K562 (cell line): ENCODE measurements around the gene HMCN1. TPM values are rescaled to one million over a fixed set of nuclear protein-coding genes. Genes with fewer than 3 reads are reported as not detected.
A peak's percentile ranks its signal among the peaks of the same experiment; 100 is the strongest.

ENCODE experiments used
- CREB1 ChIP-seq, 2 experiments: sonication (generic) in 1 of 2; formaldehyde crosslinking in 1 of 2; IDR thresholded peaks; 2 replicates each; pipeline versions ENCODE4 v1.6.1 to v1.8.0; 2012 to 2022; ENCODE audit warnings: inconsistent platforms in 1 of 2, mild to moderate bottlenecking in 1 of 2, missing genetic modification reagents in 1 of 2, moderate library complexity in 1 of 2
- ETV6 ChIP-seq, 3 experiments: fragments of 150-350 bp in 1 of 3; sonication (generic) in 1 of 3; formaldehyde crosslinking in 1 of 3; IDR thresholded peaks; 2 replicates each; pipeline versions ENCODE4 v1.6.1 to v1.8.0; 2014 to 2022; ENCODE audit warnings: borderline replicate concordance in 2 of 3, low read depth in 2 of 3, antibody characterized with exemption in 1 of 3, low read length in 1 of 3, mild to moderate bottlenecking in 1 of 3, missing genetic modification reagents in 1 of 3
- GATA2 ChIP-seq: sonication (generic); formaldehyde crosslinking; IDR thresholded peaks from 2 replicates; pipeline ENCODE4 v1.4.0; 2020; ENCODE audit warnings: mild to moderate bottlenecking, missing genetic modification reagents
- KHSRP ChIP-seq: fragments of 450-650 bp; IDR thresholded peaks from 2 replicates; pipeline ENCODE4 v1.6.1; 2017
- KLF1 ChIP-seq: fragments of 450-650 bp; IDR thresholded peaks from 2 replicates; pipeline ENCODE4 v1.6.1; 2016; ENCODE audit warnings: missing genetic modification characterization, missing compliant biosample characterization
- MAZ ChIP-seq, 2 experiments: fragments of 450-650 bp in 1 of 2; sonication (generic) in 1 of 2; formaldehyde crosslinking; IDR thresholded peaks in 1 of 2; conservative IDR thresholded peaks in 1 of 2; 2 replicates each; pipeline versions ENCODE4 v1.4.0 to v1.5.0; 2020; ENCODE audit warnings: mild to moderate bottlenecking in 1 of 2, missing genetic modification reagents in 1 of 2
- NR2C2 ChIP-seq, 2 experiments: fragments of 200-800 bp in 1 of 2; sonication (Bioruptor generic) in 1 of 2; sonication (generic) in 1 of 2; formaldehyde crosslinking in 1 of 2; IDR thresholded peaks; 2 replicates each; pipeline versions ENCODE4 v1.6.1 to v1.8.0; 2016 to 2022; ENCODE audit warnings: mild to moderate bottlenecking in 1 of 2, missing compliant biosample characterization in 1 of 2, missing genetic modification characterization in 1 of 2, missing genetic modification reagents in 1 of 2
- PML ChIP-seq: IDR thresholded peaks from 2 replicates; pipeline ENCODE4 v1.6.1; 2012; ENCODE audit warnings: low read length, inconsistent platforms
- RBM34 ChIP-seq: fragments of 200-400 bp; formaldehyde crosslinking; IDR thresholded peaks from 2 replicates; pipeline ENCODE4 v1.6.1; 2018; ENCODE audit warnings: low read length, borderline replicate concordance; ENCODE audit not compliant: insufficient read depth
- SMARCE1 ChIP-seq: fragments of 450-650 bp; IDR thresholded peaks from 2 replicates; pipeline ENCODE4 v1.7.1; 2016; ENCODE audit warnings: mild to moderate bottlenecking
- SNIP1 ChIP-seq: fragments of 450-650 bp; IDR thresholded peaks from 2 replicates; pipeline ENCODE4 v1.7.1; 2017; ENCODE audit warnings: low read depth, mild to moderate bottlenecking
- ZNF175 ChIP-seq: fragments of 200-800 bp; sonication (Bioruptor generic); IDR thresholded peaks from 2 replicates; pipeline ENCODE4 v1.6.1; 2016; ENCODE audit warnings: low read depth, mild to moderate bottlenecking, missing genetic modification characterization, missing compliant biosample characterization
- ZNF583 ChIP-seq: fragments of 250-450 bp; sonication (Bioruptor Pico); IDR thresholded peaks from 2 replicates; pipeline ENCODE4 v1.4.0; 2020
- polyA plus RNA-seq, 8 experiments: library from polyadenylated mRNA; depleted of rRNA in 4 of 8; stranded (reverse) in 5 of 8; unstranded in 3 of 8; fragments of >200 nt; fragmentation: Nextera tagmentation in 2 of 8; fragmentation: Illumina TruSeq in 1 of 8; extraction: Ambion mirVana in 2 of 8; extraction: Trizol in 1 of 8; gene quantifications; 2 replicates each; pipeline versions ENCODE4 v1.2.1 to v1.2.3, GENCODE V29; 2011 to 2014; ENCODE audit warnings: inconsistent platforms in 1 of 8, missing spikeins in 1 of 8
- total RNA-seq, 7 experiments: library from RNA; depleted of rRNA in 6 of 7; stranded (reverse); fragments of >200 nt in 6 of 7; fragmentation: Illumina TruSeq in 2 of 7; extraction: Trizol in 2 of 7; gene quantifications; 2 replicates each; pipeline versions ENCODE4 v1.2.1 to v1.2.3, GENCODE V29; 2011 to 2021; ENCODE audit warnings: low replicate concordance in 1 of 7
- TF ChIP-seq, protein P1 (sequence below): fragments of 200-800 bp; sonication (Bioruptor generic); IDR thresholded peaks from 2 replicates; pipeline ENCODE4 v1.6.1; 2016; ENCODE audit warnings: missing genetic modification characterization, missing compliant biosample characterization
- TF ChIP-seq, protein P2 (sequence below), 2 experiments: fragments of 250-450 bp in 1 of 2; fragments of 450-650 bp in 1 of 2; sonication (Bioruptor Pico) in 1 of 2; IDR thresholded peaks; 2 replicates each; pipeline versions ENCODE4 v1.6.1 to v1.8.0; 2016 to 2021; ENCODE audit warnings: mild to moderate bottlenecking in 2 of 2, moderate library complexity in 2 of 2, missing compliant biosample characterization in 1 of 2, missing genetic modification characterization in 1 of 2
- TF ChIP-seq, protein P3 (sequence below), 2 experiments: fragments of 450-650 bp; conservative IDR thresholded peaks; 2 replicates each; pipeline ENCODE4 v1.6.1; 2017; ENCODE audit warnings: mild to moderate bottlenecking in 2 of 2, moderate library complexity in 2 of 2
- TF ChIP-seq, protein P4 (sequence below): sonication (generic); formaldehyde crosslinking; IDR thresholded peaks from 2 replicates; pipeline ENCODE4 v1.8.1; 2022; ENCODE audit warnings: missing genetic modification reagents

The HMCN1 gene
- total and polyA plus RNA-seq, 9 of the 15 experiments (the other 6 are each of a cell fraction or from before 2014, with no cell fraction given): 0.07 to 0.36 (median 0.21) TPM

DNA sequence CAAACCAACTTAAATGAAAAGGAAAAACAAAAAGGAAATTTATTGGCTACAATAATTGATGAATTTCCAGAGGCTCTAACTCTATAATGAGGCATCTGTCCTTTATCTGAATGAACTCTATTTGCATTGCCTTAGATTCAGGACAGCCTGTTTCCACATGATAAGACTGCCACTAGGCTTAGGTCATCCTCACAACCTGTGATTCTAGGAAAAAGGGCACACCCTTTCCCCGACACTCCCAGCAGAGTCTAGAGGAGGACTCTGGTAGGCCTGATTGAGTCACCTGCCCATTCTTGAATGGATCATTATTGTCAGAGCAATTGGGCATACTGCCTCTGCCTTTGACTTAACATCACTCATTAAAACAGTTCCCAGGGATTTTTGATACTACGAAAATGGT is 378.1 kb downstream of the HMCN1 start (continued):
- TF ChIP-seq, protein P1, sequence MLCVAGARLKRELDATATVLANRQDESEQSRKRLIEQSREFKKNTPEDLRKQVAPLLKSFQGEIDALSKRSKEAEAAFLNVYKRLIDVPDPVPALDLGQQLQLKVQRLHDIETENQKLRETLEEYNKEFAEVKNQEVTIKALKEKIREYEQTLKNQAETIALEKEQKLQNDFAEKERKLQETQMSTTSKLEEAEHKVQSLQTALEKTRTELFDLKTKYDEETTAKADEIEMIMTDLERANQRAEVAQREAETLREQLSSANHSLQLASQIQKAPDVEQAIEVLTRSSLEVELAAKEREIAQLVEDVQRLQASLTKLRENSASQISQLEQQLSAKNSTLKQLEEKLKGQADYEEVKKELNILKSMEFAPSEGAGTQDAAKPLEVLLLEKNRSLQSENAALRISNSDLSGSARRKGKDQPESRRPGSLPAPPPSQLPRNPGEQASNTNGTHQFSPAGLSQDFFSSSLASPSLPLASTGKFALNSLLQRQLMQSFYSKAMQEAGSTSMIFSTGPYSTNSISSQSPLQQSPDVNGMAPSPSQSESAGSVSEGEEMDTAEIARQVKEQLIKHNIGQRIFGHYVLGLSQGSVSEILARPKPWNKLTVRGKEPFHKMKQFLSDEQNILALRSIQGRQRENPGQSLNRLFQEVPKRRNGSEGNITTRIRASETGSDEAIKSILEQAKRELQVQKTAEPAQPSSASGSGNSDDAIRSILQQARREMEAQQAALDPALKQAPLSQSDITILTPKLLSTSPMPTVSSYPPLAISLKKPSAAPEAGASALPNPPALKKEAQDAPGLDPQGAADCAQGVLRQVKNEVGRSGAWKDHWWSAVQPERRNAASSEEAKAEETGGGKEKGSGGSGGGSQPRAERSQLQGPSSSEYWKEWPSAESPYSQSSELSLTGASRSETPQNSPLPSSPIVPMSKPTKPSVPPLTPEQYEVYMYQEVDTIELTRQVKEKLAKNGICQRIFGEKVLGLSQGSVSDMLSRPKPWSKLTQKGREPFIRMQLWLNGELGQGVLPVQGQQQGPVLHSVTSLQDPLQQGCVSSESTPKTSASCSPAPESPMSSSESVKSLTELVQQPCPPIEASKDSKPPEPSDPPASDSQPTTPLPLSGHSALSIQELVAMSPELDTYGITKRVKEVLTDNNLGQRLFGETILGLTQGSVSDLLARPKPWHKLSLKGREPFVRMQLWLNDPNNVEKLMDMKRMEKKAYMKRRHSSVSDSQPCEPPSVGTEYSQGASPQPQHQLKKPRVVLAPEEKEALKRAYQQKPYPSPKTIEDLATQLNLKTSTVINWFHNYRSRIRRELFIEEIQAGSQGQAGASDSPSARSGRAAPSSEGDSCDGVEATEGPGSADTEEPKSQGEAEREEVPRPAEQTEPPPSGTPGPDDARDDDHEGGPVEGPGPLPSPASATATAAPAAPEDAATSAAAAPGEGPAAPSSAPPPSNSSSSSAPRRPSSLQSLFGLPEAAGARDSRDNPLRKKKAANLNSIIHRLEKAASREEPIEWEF (CRISPR knock-in tag): peak; percentile 86; the same call in 1 of the 2 replicates
- TF ChIP-seq SMARCE1 (peak; percentile 98), SNIP1 (no peak), ZNF583 (CRISPR knock-in tag) (no peak), NR2C2 (CRISPR knock-in tag; IDR thresholded peaks at IDR 0.05) (no peak), NR2C2 (tag; IDR thresholded peaks at IDR 0.05) (peak; percentile 48), KLF1 (tag) (peak; percentile 95), KHSRP (peak; percentile 19; the same call in 1 of the 2 replicates), GATA2 (CRISPR knock-in tag) (peak; percentile 94), CREB1 (IDR thresholded peaks at IDR 0.05) (peak; percentile 57; the same call in 1 of the 2 replicates), CREB1 (CRISPR knock-in tag; IDR thresholded peaks at IDR 0.05) (no peak), RBM34 (no peak), PML (peak; percentile 96), MAZ (CRISPR knock-in tag; conservative IDR thresholded peaks at IDR 0.05 in 1 of 2, IDR thresholded peaks at IDR 0.05 in 1 of 2) (0 out of 4 replicates have a peak, but pooled peaks of 1 of the 2 experiments have one; percentile 26), ETV6 (IDR thresholded peaks at IDR 0.05; ENCODE audit: borderline replicate concordance in 1 of 2, low read depth in 2 of 2, low read length in 1 of 2) (0 out of 4 replicates have a peak, but pooled peaks of 1 of the 2 experiments have one; percentile 29), ETV6 (CRISPR knock-in tag; IDR thresholded peaks at IDR 0.05; ENCODE audit: borderline replicate concordance) (no peak), ZNF175 (peak; percentile 80; the same call in 1 of the 2 replicates)
- TF ChIP-seq, protein P2, sequence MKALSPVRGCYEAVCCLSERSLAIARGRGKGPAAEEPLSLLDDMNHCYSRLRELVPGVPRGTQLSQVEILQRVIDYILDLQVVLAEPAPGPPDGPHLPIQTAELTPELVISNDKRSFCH (CRISPR knock-in tag; IDR thresholded peaks at IDR 0.05): no peak
- TF ChIP-seq, protein P2 (tag; IDR thresholded peaks at IDR 0.05): peak; percentile 81
- TF ChIP-seq, protein P3, sequence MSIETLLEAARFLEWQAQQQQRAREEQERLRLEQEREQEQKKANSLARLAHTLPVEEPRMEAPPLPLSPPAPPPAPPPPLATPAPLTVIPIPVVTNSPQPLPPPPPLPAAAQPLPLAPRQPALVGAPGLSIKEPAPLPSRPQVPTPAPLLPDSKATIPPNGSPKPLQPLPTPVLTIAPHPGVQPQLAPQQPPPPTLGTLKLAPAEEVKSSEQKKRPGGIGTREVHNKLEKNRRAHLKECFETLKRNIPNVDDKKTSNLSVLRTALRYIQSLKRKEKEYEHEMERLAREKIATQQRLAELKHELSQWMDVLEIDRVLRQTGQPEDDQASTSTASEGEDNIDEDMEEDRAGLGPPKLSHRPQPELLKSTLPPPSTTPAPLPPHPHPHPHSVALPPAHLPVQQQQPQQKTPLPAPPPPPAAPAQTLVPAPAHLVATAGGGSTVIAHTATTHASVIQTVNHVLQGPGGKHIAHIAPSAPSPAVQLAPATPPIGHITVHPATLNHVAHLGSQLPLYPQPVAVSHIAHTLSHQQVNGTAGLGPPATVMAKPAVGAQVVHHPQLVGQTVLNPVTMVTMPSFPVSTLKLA (conservative IDR thresholded peaks at IDR 0.05): peak; percentile 18 to 74; a peak in 2 of 4 replicates
- TF ChIP-seq, protein P4, sequence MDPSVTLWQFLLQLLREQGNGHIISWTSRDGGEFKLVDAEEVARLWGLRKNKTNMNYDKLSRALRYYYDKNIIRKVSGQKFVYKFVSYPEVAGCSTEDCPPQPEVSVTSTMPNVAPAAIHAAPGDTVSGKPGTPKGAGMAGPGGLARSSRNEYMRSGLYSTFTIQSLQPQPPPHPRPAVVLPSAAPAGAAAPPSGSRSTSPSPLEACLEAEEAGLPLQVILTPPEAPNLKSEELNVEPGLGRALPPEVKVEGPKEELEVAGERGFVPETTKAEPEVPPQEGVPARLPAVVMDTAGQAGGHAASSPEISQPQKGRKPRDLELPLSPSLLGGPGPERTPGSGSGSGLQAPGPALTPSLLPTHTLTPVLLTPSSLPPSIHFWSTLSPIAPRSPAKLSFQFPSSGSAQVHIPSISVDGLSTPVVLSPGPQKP (CRISPR knock-in tag): no peak
